Activated T-helper 1 cell treated with Interleukin-2 at 50 U/mL for 16 hours (primary cell): Measurements from ENCODE around the gene CHKB.

Source experiments
- DNase-seq: peaks from one replicate; pipeline ENCODE4 v3.0.0-alpha.2; 2020; ENCODE audit warnings: low read depth

CHKB gene

DNA sequence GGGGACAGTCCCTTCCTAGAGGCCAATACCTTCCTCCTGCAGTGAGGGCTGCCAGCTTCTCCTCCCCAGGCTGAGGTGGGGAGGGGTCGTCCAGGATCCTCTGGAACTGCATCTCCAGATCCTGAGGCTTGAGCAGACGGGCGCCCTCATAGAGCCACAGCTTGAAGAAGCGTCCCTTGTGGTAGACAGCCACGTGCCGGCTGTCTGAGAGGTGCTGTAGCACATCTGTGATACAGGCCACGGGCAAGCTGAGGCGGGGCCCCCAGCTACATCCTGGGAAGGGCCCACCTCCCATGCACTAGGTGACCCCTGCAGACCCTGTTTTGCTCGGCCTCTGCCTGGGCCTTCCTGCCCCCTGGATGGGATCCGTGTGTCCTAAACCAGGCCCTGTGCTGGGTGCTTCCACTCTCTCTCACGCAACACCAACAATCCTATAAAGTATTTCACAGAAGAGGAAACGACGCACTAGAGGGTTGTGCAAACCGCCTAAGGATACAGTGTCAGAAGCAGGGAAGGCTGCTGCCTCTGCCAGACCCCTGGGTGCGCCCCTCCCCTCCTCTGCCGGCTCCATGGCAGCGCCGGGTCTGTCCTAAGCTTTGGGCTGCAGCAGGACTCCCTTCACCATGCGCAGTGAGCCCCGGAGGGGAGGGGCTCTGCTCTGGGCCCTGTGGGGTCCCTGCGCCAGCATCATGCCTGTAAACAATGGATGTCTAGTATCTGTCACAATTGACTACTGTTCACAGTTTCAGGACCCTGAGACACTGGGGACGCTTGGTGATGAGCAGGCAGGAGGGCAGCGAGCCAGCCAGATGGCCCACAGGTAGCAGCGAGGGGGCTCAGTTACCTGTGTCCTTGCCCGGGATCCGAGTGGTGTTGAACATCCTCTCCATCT, 8.9 kb downstream of the CHKB start:
- DNase-seq = no peak

DNA sequence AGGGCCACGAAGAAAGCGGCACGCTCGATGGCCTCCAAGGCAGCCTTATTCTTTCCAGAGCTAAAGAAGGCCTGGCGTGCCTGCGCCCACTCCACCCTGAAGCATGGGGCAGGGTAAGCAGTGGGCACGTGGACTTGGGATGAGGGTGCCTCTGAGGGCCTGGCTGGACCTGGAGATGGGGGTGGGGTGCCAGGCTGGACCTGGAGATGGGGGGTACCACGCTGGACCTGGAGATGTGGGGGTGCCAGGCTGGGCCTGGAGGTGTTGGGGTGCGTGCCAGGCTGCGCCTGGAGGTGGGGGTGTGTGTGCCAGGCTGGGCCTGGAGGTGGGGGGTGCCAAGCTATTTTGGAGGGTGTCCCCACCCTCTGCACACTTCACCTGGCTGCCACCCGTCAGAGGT, 9.7 kb downstream of the CHKB start:
- no peak for DNase-seq

DNA sequence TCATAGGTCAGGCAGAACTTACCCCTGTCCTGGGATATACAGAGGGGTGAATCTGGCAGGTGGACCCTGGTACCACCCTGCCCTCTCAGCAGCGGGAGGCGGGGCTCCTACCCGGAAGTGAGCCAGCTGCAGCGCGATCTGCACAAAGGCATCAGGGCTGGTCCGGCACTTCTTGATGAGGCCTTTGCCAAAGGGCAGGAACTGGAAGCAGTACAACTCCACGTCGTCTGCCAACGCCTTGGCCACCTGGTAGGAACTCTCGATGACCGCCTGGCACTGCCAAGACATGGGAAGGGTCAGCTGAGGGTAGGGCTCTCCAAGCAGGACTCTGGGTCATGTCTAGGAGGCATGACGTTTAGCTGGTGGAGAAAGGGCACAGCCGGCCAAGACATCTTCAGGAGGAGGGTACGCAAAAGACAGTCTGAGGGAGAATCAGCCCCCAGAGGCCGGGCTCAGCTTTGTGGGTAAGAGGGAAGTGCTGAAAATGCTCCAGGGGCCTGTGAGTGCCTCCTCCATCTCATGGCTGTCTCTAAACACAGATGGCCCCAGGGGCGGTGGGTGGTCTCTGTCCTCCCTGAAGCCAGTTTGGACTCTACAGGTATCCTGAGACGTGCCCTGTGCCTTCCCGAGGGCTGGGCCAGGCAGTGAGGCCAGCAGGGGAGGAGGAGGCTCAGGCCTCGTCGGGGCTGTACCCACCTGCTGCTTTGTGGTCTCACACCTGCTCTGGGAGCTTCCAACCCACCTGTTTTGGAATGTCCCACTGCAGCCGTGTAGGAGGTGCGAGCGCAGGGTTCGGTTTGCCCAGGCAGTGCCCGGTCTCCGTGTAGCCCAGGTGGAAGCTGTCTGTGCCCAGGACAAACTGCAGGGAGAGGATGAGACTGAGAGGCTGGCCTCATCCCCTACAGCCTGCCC, 11.1 kb downstream of the CHKB start:
- DNase-seq = no peak

DNA sequence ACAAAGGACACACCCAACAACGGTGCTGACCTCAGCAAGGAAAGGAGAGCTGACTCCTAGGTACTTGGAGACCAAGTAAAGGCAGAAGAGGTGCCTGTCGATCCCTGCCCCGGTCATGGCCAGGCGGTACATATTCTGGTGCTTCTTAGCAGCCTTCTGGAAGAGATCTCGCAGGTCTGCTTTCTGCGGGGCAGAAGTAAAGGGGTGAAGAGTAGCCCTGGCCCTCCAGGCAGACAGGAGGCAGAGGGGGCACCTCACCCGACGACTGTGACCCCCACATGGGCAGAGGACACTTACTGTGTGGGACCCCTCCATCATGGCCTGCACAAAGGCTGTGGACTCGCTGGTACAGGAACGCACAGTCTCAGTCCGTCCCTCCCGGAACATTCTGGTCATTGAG, 11.8 kb downstream of the CHKB start:
- no peak for DNase-seq

GRCh38 chr22:50569896-50570535, 12.6 kb downstream of the CHKB start:
- DNase-seq = no peak

- no peak for DNase-seq
Observed at GRCh38 chr22:50569041-50569459, 13.6 kb downstream of the CHKB start.

- no peak for DNase-seq
Observed at GRCh38 chr22:50568626-50569025, 14.0 kb downstream of the CHKB start.

DNA sequence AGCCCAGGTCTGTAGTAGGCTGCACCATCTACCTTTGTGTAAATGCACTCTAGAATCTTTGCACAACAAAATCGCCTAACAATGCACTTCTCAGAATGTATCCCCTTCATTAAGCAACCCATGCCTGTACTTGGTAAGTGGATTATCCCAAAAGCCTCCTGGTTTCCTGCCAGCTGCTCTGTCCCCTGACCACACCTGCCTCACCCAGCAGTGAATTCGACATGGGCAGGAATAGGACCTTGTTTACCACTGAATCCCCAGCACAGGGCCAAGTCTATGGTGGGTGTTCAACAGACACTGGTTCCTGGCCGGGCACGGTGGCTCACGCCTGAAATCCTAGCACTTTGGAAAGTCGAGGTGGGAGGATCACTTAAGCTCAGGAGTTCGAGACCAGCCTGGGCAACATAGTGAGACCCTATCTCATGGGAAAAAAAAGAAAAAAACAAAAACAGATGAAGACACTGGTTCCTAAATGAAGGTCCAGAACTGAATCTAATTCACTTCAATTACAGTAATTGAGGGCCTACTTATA, 14.9 kb downstream of the CHKB start:
- no peak for DNase-seq

GRCh38 chr22:50564289-50564688, 18.4 kb downstream of the CHKB start:
- no peak for DNase-seq

GRCh38 chr22:50563413-50564160, 19.1 kb downstream of the CHKB start:
- no peak for DNase-seq

DNA sequence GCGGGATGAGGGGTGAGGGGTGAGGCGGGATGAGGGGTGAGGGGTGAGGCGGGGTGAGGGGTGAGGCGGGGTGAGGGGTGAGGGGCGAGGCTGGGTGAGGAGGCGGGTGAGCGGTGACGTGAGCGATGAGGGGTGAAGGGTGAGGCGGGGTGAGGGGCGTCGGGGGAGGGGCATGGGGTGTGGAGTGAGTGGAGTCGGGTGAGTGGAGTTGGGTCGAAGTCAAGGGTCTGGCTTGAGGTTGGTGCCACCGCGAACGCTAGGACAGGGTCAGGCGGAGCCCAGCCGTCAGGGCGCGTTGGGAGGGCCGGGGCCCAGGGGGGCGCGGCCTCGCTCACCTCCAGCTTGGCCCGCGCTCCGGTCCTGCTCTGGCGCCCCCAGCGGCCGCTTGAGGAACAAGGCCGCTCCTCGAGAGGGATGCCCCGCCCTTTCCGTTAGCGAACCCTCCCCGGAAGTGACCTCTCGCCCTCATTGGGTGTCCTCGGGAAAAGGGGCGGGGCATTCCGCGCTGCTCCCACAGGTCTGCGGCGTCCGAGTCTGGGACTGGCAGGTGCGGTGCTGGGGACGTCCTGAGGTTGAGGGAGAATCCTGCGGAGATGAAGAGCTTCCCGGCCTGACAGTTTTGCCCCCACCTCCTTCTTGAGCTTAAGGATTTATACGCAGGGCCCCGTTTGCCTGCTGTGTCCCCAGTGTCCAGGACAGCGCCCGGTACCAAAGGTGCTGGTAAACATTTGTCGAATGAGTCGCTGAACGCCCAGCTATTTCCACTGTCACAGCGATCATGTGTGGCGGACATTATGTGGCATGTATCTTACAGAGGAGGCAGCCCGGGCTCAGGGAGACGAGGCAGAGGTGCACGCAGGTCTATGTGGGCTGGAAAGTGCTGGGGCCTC, 19.9 kb downstream of the CHKB start, which contains the start of gene SYCE3:
Gene SYCE3, minus strand, starts transcription at position 397 of the 890 bp plus-strand sequence. CDS start 6,514 bp downstream, outside the sequence.
- DNase-seq = peak; percentile 94

DNA sequence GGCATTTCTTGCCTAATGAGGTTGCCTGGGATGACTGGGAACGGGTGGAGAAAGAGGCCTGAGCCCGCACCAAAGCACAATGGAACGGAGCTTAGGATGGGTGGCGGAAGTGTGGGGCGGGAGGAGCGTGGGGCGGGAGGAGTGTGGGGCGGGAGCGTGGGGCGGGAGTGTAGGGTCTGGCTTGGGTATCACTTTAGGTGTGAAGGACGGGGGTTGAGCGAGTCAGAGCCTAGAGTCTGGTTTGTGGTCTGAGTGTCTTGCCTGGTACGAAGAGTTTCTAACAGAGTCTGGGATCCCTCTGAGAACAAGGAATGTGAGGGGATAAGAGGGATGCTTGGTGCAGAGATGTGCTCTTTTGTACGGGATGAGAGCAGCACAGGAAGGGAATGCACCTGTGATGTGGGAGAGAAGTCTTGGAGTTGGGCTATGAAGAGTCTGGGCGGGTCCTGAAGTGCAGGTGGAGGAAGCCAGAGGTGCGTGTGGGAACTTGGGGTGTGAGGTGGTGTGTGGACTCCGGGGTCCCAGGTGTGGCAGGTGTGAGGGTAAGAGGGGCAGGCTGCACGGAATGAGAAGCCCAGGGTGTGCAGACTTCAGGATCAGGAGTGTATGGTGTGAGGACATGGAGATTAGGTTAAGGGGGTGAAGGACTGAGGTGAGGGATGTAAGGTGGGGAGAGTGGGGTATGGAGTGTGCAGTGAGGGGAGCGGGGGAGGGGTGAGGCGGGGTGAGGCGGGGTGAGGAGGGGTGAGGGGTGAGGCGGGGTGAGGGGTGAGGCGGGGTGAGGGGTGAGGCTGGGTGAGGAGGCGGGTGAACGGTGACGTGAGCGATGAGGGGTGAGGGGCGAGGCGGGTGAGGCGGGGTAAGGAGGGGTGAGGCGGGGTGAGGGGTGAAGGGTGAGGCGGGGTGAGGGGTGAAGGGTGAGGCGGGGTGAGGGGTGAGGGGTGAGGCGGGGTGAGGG, 21.0 kb downstream of the CHKB start:
- no peak for DNase-seq

DNA sequence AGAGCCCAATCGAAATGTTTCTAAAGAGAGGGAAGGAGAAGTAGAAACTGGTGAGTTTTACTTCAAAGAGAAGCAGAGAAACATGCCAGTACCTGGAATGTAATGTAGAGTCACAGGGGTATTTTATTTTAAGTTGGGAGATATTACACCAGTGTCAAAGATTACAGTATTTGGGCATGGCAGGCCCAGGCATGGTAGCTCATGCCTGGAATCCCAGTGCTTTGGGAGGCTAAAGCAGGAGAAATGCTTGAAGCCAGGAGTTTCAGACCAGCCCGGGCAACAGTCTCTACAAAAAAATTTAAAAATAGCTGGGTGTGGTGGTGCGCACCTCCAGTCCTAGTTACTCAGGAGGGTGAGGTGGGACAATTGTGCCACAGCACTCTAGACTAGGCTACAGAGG, 22.6 kb downstream of the CHKB start:
- no peak for DNase-seq

GRCh38 chr22:50556703-50557102, 25.9 kb downstream of the CHKB start:
- no peak for DNase-seq

DNA sequence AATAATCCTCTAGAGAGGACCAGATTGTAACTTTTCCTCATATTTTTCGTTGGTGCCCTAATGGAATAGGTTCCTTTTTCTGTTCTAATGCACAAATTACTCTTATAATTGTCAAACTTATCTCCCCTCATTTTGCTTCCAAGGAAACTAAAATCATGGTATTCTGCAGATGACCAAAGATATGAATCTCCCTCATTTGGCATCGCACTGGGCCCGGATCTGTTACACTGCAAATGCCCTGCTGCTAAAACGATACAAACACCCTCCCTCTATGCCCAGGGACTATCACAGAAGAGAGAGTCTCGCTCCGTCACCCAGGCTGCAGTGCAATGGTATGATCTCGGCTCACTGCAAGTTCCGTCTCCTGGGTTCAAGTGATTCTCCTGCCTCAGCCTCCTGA, 29.3 kb downstream of the CHKB start:
- DNase-seq = no peak

DNA sequence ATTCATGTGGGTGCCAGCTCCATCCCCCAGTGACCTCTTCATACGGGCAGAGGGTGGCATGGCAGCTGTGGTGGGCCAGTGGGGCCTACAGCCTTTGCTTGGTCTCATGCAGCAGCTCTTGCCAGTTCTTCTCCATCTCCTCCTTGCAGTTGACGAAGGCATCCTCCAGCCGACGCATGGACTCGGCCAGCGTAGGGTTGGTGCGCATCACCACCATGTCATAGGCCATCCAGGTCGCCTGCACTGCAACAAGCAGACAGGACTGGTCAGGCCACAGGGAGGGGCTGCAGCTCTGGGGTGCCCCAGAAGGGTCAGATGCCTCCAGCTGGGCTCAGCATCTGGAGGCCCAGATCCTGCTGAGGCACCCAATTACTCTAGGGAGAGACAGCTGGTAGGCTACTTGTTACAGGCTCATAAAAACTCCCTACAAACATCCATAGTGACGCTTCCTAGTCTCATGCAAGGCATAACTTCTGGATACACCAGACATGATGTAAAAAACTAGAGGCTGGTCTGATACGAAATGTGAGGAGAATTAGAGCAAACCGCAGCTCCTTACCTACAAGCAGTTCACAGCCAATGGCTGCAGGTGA, 31.4 kb downstream of the CHKB start:
- no peak for DNase-seq

DNA sequence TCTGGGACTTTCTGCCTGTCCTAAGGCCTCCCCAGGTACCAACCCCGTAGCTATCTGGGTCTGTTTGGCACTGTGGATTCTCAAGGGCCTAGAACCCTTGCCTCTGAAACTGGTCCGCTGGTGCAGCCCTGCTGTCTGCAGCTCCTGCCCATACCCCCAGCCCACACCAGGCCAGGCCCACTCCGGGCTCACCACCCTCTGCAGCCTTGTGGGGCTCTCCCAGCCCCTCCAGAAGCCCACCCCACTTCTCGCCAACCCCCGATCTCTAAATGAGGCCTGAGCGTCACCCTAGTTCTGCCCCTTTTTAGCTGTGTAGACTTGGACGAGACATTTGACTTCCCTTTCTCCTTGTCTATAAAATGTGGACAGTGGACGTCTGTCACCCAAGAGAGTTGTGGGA, 32.3 kb downstream of the CHKB start:
- no peak for DNase-seq

DNA sequence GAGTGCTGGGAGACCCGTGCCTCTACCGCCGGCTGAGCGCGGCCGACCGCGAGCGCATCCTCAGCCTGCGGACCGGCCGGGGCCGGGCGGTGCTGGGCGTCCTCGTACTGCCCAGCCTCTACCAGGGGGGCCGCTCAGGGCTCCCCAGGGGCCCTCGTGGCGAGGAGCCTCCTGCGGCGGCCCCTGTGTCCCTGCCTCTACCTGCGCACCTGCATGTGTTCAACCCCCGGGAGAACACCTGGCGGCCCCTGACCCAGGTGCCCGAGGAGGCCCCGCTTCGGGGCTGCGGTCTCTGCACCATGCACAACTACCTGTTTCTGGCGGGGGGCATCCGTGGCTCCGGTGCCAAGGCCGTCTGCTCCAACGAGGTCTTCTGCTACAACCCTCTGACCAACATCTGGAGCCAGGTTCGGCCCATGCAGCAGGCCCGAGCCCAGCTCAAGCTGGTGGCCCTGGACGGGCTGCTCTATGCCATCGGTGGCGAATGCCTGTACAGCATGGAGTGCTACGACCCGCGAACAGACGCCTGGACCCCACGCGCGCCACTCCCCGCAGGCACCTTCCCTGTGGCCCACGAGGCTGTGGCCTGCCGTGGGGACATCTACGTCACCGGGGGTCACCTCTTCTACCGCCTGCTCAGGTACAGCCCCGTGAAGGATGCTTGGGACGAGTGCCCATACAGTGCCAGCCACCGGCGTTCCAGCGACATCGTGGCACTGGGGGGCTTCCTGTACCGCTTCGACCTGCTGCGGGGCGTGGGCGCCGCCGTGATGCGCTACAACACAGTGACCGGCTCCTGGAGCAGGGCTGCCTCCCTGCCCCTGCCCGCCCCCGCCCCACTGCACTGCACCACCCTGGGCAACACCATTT, 33.5 kb downstream of the CHKB start:
- DNase-seq = no peak
